ENCODE data around the gene CDKN2B-AS1.
"Not testable (repeated sequence)": the region's sequence is repeated elsewhere in the genome, so short reads cannot be mapped to it uniquely, and the experiment has no call there.

DNA sequence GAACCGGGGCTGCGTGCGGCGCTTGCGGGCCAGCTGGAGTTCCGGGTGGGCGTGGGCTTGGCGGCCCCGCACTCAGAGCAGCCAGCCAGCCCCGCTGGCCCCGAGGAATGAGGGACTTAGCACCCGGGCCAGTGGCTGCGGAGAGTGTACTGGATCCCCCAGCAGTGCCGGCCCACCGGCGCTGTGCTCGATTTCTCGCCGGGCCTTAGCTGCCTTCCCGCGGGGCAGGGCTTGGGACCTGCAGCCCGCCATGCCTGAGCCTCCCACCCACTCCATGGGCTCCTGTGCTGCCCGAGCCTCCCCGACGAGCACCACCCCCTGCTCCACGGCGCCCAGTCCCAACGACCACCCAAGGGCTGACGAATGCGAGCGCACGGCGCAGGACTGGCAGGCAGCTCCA is 35.3 kb upstream of the CDKN2B-AS1 start:
- TF ChIP-seq, protein P1, sequence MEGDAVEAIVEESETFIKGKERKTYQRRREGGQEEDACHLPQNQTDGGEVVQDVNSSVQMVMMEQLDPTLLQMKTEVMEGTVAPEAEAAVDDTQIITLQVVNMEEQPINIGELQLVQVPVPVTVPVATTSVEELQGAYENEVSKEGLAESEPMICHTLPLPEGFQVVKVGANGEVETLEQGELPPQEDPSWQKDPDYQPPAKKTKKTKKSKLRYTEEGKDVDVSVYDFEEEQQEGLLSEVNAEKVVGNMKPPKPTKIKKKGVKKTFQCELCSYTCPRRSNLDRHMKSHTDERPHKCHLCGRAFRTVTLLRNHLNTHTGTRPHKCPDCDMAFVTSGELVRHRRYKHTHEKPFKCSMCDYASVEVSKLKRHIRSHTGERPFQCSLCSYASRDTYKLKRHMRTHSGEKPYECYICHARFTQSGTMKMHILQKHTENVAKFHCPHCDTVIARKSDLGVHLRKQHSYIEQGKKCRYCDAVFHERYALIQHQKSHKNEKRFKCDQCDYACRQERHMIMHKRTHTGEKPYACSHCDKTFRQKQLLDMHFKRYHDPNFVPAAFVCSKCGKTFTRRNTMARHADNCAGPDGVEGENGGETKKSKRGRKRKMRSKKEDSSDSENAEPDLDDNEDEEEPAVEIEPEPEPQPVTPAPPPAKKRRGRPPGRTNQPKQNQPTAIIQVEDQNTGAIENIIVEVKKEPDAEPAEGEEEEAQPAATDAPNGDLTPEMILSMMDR (IDR thresholded peaks at IDR 0.05; ENCODE audit: poor library complexity) = not testable (repeated sequence)
- not testable (repeated sequence) for TF ChIP-seq EZH2 (IDR thresholded peaks at IDR 0.05; ENCODE audit: borderline replicate concordance)
